H9 (cell line): ENCODE results near the gene CFAP61. TPM values are rescaled to one million over a fixed set of nuclear protein-coding genes. Genes with fewer than 3 reads are reported as not detected.

Experiments used
- DNase-seq: peaks from one replicate; pipeline ENCODE4 v3.0.0-alpha.2; 2017
- H2AFZ ChIP-seq: one replicate; pipeline ENCODE4 v1.6.1; 2013; ENCODE audit warnings: mild to moderate bottlenecking, low read length, control low read depth, moderate library complexity
- H2AK5ac ChIP-seq: 2 replicates; pipeline ENCODE4 v1.6.1; 2013; ENCODE audit warnings: low read length, control low read depth, mixed read lengths; ENCODE audit not compliant: insufficient read length
- H2BK120ac ChIP-seq: one replicate; pipeline ENCODE4 v1.6.1; 2013; ENCODE audit warnings: low read depth, mild to moderate bottlenecking, low read length, control low read depth, inconsistent platforms; ENCODE audit not compliant: poor library complexity, severe bottlenecking
- H2BK12ac ChIP-seq: 2 replicates; pipeline ENCODE4 v1.6.1; 2013; ENCODE audit warnings: low read length, control low read depth, mixed read lengths, low read depth; ENCODE audit not compliant: insufficient read length
- H2BK15ac ChIP-seq: 2 replicates; pipeline ENCODE4 v1.6.1; 2013; ENCODE audit warnings: low read depth, low read length, control low read depth
- H2BK20ac ChIP-seq: one replicate; pipeline ENCODE4 v1.6.1; 2013; ENCODE audit warnings: low read depth, mild to moderate bottlenecking, low read length, control low read depth, inconsistent platforms; ENCODE audit not compliant: poor library complexity, severe bottlenecking
- H2BK5ac ChIP-seq: 2 replicates; pipeline ENCODE4 v1.6.1; 2013; ENCODE audit warnings: low read length, control low read depth, mixed read lengths; ENCODE audit not compliant: insufficient read length
- H3K14ac ChIP-seq: 2 replicates; pipeline ENCODE4 v1.6.1; 2013; ENCODE audit warnings: low read length, control low read depth; ENCODE audit not compliant: insufficient read depth
- H3K18ac ChIP-seq: 2 replicates; pipeline ENCODE4 v1.6.1; 2013; ENCODE audit warnings: low read depth, mild to moderate bottlenecking, mixed read lengths, low read length, control low read depth; ENCODE audit not compliant: insufficient read length
- H3K23ac ChIP-seq: 2 replicates; pipeline ENCODE4 v1.6.1; 2013; ENCODE audit warnings: low read length, control low read depth, mixed read lengths, low read depth; ENCODE audit not compliant: insufficient read length
- H3K23me2 ChIP-seq: 2 replicates; pipeline ENCODE4 v1.6.1; 2013; ENCODE audit warnings: low read depth, mild to moderate bottlenecking, mixed read lengths, low read length, control low read depth; ENCODE audit not compliant: insufficient read length, poor library complexity, severe bottlenecking
- H3K27ac ChIP-seq: 2 replicates; pipeline ENCODE4 v1.5.1; 2013; ENCODE audit warnings: low read length, control low read depth, mixed read lengths, low read depth; ENCODE audit not compliant: insufficient read length
- H3K27me3 ChIP-seq: 2 replicates; pipeline ENCODE4 v1.6.1; 2013; ENCODE audit warnings: low read length, control low read depth, inconsistent platforms; ENCODE audit not compliant: insufficient read depth
- H3K4ac ChIP-seq: 2 replicates; pipeline ENCODE4 v1.6.1; 2013; ENCODE audit warnings: low read depth, mild to moderate bottlenecking, control low read depth, inconsistent platforms, low read length, moderate library complexity
- H3K4me1 ChIP-seq: 2 replicates; pipeline ENCODE4 v1.6.1; 2013; ENCODE audit warnings: low read length, control low read depth, inconsistent platforms; ENCODE audit not compliant: insufficient read depth
- H3K4me2 ChIP-seq: 2 replicates; pipeline ENCODE4 v1.6.1; 2013; ENCODE audit warnings: low read length, control low read depth, mixed read lengths; ENCODE audit not compliant: insufficient read length, insufficient read depth
- H3K56ac ChIP-seq: 2 replicates; pipeline ENCODE4 v1.6.1; 2013; ENCODE audit warnings: low read depth, mild to moderate bottlenecking, mixed read lengths, low read length, control low read depth; ENCODE audit not compliant: insufficient read length
- H3K79me1 ChIP-seq: 2 replicates; pipeline ENCODE4 v1.6.1; 2013; ENCODE audit warnings: low read depth, mild to moderate bottlenecking, moderate library complexity, low read length, control low read depth, inconsistent platforms; ENCODE audit not compliant: insufficient read depth, poor library complexity, severe bottlenecking
- H3K79me2 ChIP-seq: 2 replicates; pipeline ENCODE4 v1.6.1; 2013; ENCODE audit warnings: low read length, control low read depth, inconsistent platforms; ENCODE audit not compliant: insufficient read depth
- H3K9ac ChIP-seq: 2 replicates; pipeline ENCODE4 v1.6.1; 2013; ENCODE audit warnings: low read length, control low read depth, mixed read lengths; ENCODE audit not compliant: insufficient read length; ENCODE audit errors: extremely low read depth
- H3K9me3 ChIP-seq: one replicate; pipeline ENCODE4 v1.6.1; 2013; ENCODE audit warnings: low read depth, low read length, inconsistent platforms; ENCODE audit not compliant: control insufficient read depth
- H3T11ph ChIP-seq: one replicate; pipeline ENCODE4 v1.6.1; 2013; ENCODE audit warnings: mild to moderate bottlenecking, low read length, control low read depth, inconsistent platforms
- H4K20me1 ChIP-seq: one replicate; pipeline ENCODE4 v1.6.1; 2013; ENCODE audit not compliant: control insufficient read depth, insufficient read length, insufficient read depth
- H4K5ac ChIP-seq: 2 replicates; pipeline ENCODE4 v1.6.1; 2013; ENCODE audit warnings: low read depth, mild to moderate bottlenecking, mixed read lengths, low read length, control low read depth; ENCODE audit not compliant: insufficient read length
- H4K8ac ChIP-seq: replicated peaks from 2 replicates; pipeline ENCODE4 v1.6.1; 2013; ENCODE audit warnings: low read length, control low read depth, mixed read lengths, low read depth; ENCODE audit not compliant: insufficient read length
- H4K91ac ChIP-seq: 2 replicates; pipeline ENCODE4 v1.6.1; 2013; ENCODE audit warnings: low read depth, mild to moderate bottlenecking, moderate library complexity, mixed read lengths, low read length, control low read depth; ENCODE audit not compliant: insufficient read length
- H3K27ac Mint-ChIP-seq, 3 experiments: 2 replicates in 2 of 3; 3 replicates in 1 of 3; pipeline ENCODE4 v1.8.0; 2020 to 2021; ENCODE audit warnings: mixed read lengths in 3 of 3, mild to moderate bottlenecking in 1 of 3, moderate library complexity in 1 of 3
- H3K27me3 Mint-ChIP-seq: 2 replicates; pipeline ENCODE4 v1.8.0; 2021; ENCODE audit warnings: low read depth, mild to moderate bottlenecking, moderate library complexity, mixed read lengths
- H3K36me3 Mint-ChIP-seq, 3 experiments: 2 replicates in 2 of 3; 3 replicates in 1 of 3; pipeline ENCODE4 v1.8.0; 2020 to 2021; ENCODE audit warnings: low read depth in 3 of 3, mixed read lengths in 3 of 3; ENCODE audit not compliant: insufficient read depth in 1 of 3
- H3K4me1 Mint-ChIP-seq, 2 experiments: 2 replicates each; pipeline ENCODE4 v1.8.0; 2020; ENCODE audit warnings: mixed read lengths in 2 of 2
- H3K4me3 Mint-ChIP-seq, 2 experiments: 2 replicates in 1 of 2; 3 replicates in 1 of 2; pipeline ENCODE4 v1.8.0; 2020 to 2021; ENCODE audit warnings: mild to moderate bottlenecking in 2 of 2, mixed read lengths in 2 of 2, moderate library complexity in 1 of 2
- H3K9me3 Mint-ChIP-seq, 2 experiments: 2 replicates in 1 of 2; 3 replicates in 1 of 2; pipeline ENCODE4 v1.8.0; 2020; ENCODE audit warnings: mild to moderate bottlenecking in 2 of 2, mixed read lengths in 2 of 2, moderate library complexity in 1 of 2
- CTCF ChIP-seq: fragments of 200-600 bp; sonication (generic); conservative IDR thresholded peaks from 3 replicates; pipeline ENCODE4 v1.8.0; 2021; ENCODE audit warnings: antibody characterized with exemption, mild to moderate bottlenecking
- WGBS: extraction: QIAGEN DNeasy Blood & Tissue Kit; methylation state at CpG from one replicate; pipeline ENCODE4 v1.1.7; 2013; ENCODE audit warnings: missing lambda C conversion rate, low lambda C conversion rate, mixed read lengths; ENCODE audit not compliant: insufficient read length; ENCODE audit errors: extremely low coverage; 5-methylcytosine and 5-hydroxymethylcytosine counted together
- total RNA-seq: library from RNA; stranded (reverse); gene quantifications from 2 replicates; pipeline ENCODE4 v1.2.1, GENCODE V29; 2021

Gene CFAP61
- total RNA-seq, 1 experiment from 2014 or later = 0.44 TPM

GRCh38 chr20:20371681-20372080 lies 319.3 kb downstream of the CFAP61 start:
- Histone ChIP-seq H3K23ac (no peak overlapping the region), H3K27ac (peak overlapping the region; percentile 15), H2AFZ (no peak overlapping the region), H2BK120ac (no peak overlapping the region), H4K8ac (no peak overlapping the region), H3K79me2 (no peaks in the 10 kb centered on the region), H3K56ac (no peak overlapping the region), H4K5ac (no peak overlapping the region), H4K91ac (no peak overlapping the region), H3K4ac (no peak overlapping the region), H3K9me3 (no peaks in the 10 kb centered on the region), H2BK20ac (no peak overlapping the region), H3K18ac (no peak overlapping the region), H3K79me1 (no peaks in the 10 kb centered on the region), H2BK5ac (no peak overlapping the region), H2BK12ac (no peak overlapping the region), H3K4me2 (peak overlapping the region; percentile 43), H3K27me3 (peaks cover 15% of the 10 kb centered on the region; the same call in 1 of the 2 replicates), H4K20me1 (no peaks in the 10 kb centered on the region), H3K14ac (no peak overlapping the region), H2BK15ac (no peak overlapping the region), H3T11ph (no peak overlapping the region), H2AK5ac (no peak overlapping the region), H3K23me2 (peaks cover 20% of the 10 kb centered on the region), H3K9ac (no peak overlapping the region), H3K4me1 (peaks cover 13% of the 10 kb centered on the region; the same call in 1 of the 2 replicates)
- WGBS = no CpG with 5 or more reads among the region's 3 CpGs
- Mint-ChIP-seq H3K27ac (peak overlapping the region in 2 of 3 experiments; percentile 56 to 94; a peak in 4 of 7 replicates), H3K9me3 (peaks cover 0 to 2% of the 10 kb centered on the region in 2 experiments; a peak in 2 of 5 replicates), H3K4me3 (peak overlapping the region; percentile 12 to 53; a peak in 3 of 5 replicates), H3K27me3 (peaks cover 87% of the 10 kb centered on the region), H3K4me1 (peaks cover 38 to 42% of the 10 kb centered on the region in 2 experiments), H3K36me3 (no peaks in the 10 kb centered on the region; a peak in 2 of 7 replicates)
- DNase-seq = peak; percentile 48
- TF ChIP-seq CTCF = no peak
